HG03039 (cell line): ENCODE measurements around the gene NKD2.
"Not testable (repeated sequence)": the region's sequence is repeated elsewhere in the genome, so short reads cannot be mapped to it uniquely, and the experiment has no call there.

Source experiments
- ATAC-seq: cut with Tn5 transposase; IDR thresholded peaks from one replicate; pipeline ENCODE4 v1.9.1; 2021; ENCODE audit warnings: mild to moderate bottlenecking, moderate library complexity; ENCODE audit not compliant: unreplicated experiment

Gene NKD2

GRCh38 chr5:1054799-1055775 is 46.5 kb downstream of the NKD2 start:
- ATAC-seq, result no peak

- ATAC-seq, result no peak
Measured at GRCh38 chr5:1055896-1056610, 47.5 kb downstream of the NKD2 start.

- ATAC-seq, result no peak
Measured at GRCh38 chr5:1056611-1057484, 48.2 kb downstream of the NKD2 start.

DNA sequence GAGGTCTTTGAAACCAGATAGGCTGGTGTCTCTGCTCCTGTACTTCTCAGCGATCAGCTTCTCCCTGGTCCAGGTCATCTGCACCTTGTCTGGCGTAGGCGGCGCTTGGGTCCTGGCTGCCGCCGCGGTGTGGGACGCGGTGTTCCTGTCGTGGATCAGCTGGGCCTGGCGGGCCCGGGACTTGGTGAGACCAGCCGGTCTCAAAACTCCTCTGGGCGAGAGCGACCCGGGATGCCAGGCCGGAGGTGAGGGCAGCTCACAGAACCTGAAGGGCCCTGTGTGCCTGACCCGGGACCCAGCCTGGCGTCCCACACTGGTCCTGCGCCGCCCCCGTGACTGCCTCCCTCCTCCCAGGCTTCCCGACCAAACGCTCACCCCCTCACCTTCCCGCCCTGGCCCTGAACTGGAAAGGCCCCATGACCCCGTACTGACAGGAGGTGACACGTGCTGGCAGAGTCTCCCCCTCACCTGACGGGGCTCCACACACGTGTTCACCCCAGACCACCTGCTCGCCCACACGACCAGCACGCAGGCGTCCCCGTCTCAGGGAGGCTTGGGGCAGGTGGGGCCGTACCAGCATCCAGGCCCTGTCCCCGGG is 49.0 kb downstream of the NKD2 start:
- no peak for ATAC-seq

DNA sequence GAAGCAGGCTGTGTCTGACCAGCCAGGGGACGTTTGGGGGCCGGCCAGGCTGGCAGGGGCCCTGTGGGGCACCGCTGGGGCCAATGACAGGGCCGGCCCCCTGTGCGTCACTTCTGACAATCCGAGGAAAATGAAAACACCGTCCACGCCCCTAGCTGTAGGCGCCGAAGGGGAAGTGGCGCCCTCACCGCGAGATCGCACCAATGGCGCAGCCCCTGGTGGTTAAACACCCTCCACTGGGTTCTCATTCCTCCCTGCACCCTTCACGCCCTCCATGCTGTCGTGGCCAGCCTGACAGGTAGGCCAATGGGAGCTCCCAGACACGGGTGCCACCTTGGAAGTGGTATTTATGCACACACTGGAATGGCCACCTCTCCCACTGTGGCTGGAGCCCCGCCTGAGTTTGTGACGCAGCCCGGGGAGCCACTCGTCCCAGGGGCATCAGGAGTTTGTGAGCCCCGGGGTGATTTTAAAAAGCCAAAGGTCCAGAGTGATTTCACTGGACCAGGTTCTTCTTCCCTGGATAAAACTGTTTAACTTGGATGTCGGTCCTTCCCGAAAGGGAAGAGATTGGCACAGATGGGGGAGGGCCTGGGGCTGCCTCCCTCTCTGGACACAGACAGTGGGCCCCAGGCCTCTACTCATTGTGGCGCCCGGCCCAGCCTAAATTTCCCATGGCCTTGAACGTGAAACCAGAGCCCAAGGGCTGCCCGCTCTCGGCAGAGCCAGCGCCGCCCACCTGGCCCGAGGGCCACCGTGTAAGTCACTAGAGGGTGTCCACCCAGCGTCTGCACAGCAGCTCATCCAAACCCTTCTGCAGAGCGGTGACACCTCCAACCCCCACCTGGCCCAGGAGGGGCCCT is 49.7 kb downstream of the NKD2 start:
- no peak for ATAC-seq

- ATAC-seq, result no peak
Measured at GRCh38 chr5:1058988-1059883, 50.6 kb downstream of the NKD2 start.

DNA sequence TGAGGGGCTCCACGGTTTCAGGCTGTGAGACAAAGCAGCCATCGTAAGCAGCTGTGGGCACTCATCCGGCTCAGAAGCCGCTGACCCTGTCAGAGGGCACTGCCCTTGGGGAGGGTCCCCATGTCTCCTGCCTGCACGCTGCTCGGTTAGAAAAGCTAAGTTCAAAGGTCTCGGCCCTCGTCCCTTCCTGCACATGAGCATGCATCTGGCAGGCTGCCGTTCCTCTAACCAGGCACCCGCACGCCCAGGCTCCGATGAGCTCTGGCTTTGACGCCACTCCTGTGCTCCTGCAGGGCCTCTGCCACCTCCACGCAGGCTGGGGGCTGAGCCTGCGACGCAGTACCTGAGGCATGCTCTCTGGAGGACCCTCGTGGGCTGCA is 51.3 kb downstream of the NKD2 start:
- no peak for ATAC-seq

- no peak for ATAC-seq
Measured at GRCh38 chr5:1060535-1060981, 52.0 kb downstream of the NKD2 start.

DNA sequence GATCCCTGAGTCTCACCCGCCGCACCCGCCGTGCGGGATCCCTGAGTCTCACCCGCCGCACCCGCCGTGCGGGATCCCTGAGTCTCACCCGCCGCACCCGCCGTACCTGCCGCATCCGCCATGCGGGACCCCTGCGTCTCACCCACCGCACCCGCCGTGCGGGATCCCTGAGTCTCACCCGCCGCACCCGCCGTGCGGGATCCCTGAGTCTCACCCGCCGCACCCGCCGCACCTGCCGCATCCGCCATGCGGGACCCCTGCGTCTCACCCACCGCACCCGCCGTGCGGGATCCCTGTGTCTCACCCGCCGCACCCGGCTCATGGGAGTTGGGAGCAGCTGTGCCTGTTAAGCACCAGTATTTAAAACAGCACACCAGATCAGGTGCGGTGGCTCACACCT is 52.7 kb downstream of the NKD2 start:
- not testable (repeated sequence) for ATAC-seq

DNA sequence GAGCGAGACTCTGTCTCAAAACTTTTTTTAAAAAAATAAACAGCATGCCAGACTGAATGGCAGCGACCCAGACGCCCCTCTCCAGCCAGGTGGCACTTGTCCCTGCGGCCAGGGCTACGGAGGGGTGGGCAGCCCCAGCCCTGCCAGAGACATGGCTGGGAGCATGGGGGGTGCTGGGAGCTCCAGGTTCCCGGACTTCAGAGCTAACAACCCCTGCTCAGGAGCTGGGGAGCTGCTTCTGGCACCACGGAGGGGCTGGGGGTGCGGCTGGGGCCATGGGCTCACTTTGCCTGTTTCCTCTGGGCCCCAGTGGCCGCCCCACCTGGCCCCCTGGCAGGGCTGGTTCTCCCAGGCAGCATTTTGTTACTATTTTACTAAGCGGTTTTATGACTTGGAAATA is 53.3 kb downstream of the NKD2 start:
- ATAC-seq, result no peak

DNA sequence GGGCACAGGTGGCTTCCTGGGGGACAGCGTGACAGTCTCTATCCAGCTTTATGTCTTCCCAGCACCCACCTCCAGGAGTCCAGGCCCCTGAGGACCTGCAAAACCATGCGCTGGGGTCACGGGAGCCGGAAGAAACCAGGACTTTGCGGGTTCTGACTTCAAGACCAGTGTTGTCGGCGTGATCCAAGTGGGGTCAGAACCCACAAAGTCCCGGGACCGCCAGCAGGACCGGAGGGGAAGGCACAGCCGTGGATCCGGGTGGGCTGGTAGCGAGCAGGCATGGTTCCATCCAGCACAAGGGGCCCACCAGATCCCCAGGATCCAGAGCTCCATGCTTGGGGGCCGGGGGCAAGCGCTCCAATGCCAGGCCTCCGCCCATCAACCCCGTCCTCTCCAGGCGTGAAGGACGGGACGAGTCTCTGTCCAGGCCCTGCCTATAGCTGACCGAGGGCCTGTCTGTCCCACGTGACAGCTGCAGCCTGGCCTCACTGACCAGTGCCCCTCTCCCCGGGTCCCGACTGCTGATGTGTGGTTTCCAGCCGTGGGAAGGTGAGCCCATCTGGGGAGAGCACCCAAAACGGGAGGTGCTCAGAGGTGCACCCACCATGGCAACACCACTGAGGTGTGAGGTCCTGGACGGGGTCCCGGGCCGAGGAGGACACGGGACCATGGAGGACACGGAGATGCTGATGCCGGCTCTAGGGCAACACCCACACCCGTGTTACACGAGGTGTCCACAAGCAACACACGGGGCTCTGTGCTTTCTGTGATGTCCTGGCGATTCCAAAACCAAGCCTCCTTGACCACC is 54.4 kb downstream of the NKD2 start:
- no peak for ATAC-seq

DNA sequence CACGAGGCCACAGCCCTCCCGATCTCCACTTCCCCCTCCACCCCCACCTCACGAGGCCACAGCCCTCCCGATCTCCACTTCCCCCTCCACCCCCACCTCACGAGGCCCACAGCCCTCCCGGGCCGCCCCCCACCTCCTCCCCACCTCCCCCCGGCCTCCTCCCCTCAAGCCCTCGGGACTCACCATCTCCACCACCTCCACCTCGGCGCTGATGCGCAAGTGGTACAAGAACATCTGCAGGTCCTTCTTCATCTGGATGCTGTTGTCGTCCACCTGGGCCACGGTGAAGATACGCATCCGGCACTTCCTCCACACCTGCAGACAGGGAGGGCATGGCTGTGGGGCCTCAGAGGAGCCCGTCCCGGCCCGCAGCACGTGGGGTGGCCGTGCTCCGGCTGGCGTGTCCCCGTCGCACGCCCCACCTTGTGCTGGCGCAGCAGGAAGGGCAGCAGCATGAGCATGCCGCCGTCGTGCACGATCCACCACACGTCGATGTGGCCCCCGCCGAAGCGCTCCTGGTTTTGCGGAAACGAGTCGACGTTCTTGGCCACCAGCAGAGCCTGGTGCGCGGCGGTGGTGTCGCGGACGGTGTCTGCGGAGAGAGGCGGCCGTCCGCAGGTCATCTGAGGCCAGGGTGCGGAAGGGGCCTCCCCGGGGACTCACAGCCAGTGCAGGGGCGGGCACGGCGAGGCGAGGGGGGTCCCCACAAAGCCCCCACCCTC is 55.2 kb downstream of the NKD2 start:
- ATAC-seq, result no peak

GRCh38 chr5:1064383-1065142 is 56.0 kb downstream of the NKD2 start:
- no peak for ATAC-seq

GRCh38 chr5:1065143-1065750 is 56.6 kb downstream of the NKD2 start:
- no peak for ATAC-seq

GRCh38 chr5:1065891-1066650 is 57.5 kb downstream of the NKD2 start:
- ATAC-seq, result no peak
